GM12878 (cell line): ENCODE measurements around the gene RIT2.

Source experiments
- CEBPB ChIP-seq, 2 experiments: fragments of 150-350 bp in 1 of 2; IDR thresholded peaks; 2 replicates each; pipeline ENCODE4 v1.6.1; 2012 to 2014; ENCODE audit warnings: low read depth in 2 of 2, low read length in 2 of 2, borderline replicate concordance in 1 of 2, inconsistent platforms in 1 of 2
- EZH2 ChIP-seq: IDR thresholded peaks from 2 replicates; pipeline ENCODE4 v1.6.1; 2012; ENCODE audit warnings: low read depth, mild to moderate bottlenecking, control low read depth, inconsistent platforms, low read length, borderline replicate concordance; ENCODE audit not compliant: control insufficient read depth
- MXI1 ChIP-seq: fragments of 150-350 bp; IDR thresholded peaks from 2 replicates; pipeline ENCODE4 v1.6.1; 2011; ENCODE audit warnings: low read depth, mild to moderate bottlenecking, inconsistent platforms, low read length, improper control_type of control experiment
- NFYA ChIP-seq: IDR thresholded peaks from 2 replicates; pipeline ENCODE4 v1.6.1; 2011; ENCODE audit warnings: low read depth, mild to moderate bottlenecking, low read length, improper control_type of control experiment, borderline replicate concordance
- PAX5 ChIP-seq: IDR thresholded peaks from 2 replicates; pipeline ENCODE4 v1.6.1; 2011; ENCODE audit warnings: low read depth, low read length, borderline replicate concordance
- PML ChIP-seq: IDR thresholded peaks from 2 replicates; pipeline ENCODE4 v1.6.1; 2012; ENCODE audit warnings: low read length, inconsistent platforms
- POLR2A ChIP-seq: IDR thresholded peaks from 2 replicates; pipeline ENCODE4 v1.6.1; 2011; ENCODE audit warnings: low read depth, mild to moderate bottlenecking, low read length
- RAD21 ChIP-seq: IDR thresholded peaks from 2 replicates; pipeline ENCODE4 v1.6.1; 2011; ENCODE audit warnings: mild to moderate bottlenecking, low read depth, low read length, moderate library complexity; ENCODE audit not compliant: insufficient read depth
- YY1 ChIP-seq: IDR thresholded peaks from 2 replicates; pipeline ENCODE4 v1.6.1; 2011; ENCODE audit warnings: low read depth, mild to moderate bottlenecking, low read length
- ZNF217 ChIP-seq: fragments of 450-650 bp; IDR thresholded peaks from 2 replicates; pipeline ENCODE4 v1.6.1; 2017; ENCODE audit warnings: antibody characterized with exemption, mild to moderate bottlenecking
- TF ChIP-seq, protein P1 (sequence below), 3 experiments: IDR thresholded peaks in 2 of 3; conservative IDR thresholded peaks in 1 of 3; 2 replicates each; pipeline ENCODE4 v1.5.1; 2011; ENCODE audit warnings: low read depth in 3 of 3, low read length in 3 of 3, mild to moderate bottlenecking in 3 of 3, control low read depth in 2 of 3, moderate library complexity in 2 of 3, inconsistent platforms in 1 of 3, mixed read lengths in 1 of 3; ENCODE audit not compliant: control insufficient read depth in 2 of 3, insufficient read depth in 1 of 3; ENCODE audit errors: extremely low read depth in 1 of 3
- TF ChIP-seq, protein P2 (sequence below): fragments of 450-650 bp; conservative IDR thresholded peaks from 2 replicates; pipeline ENCODE4 v1.6.1; 2017; ENCODE audit warnings: mild to moderate bottlenecking, moderate library complexity
- TF ChIP-seq, protein P3 (sequence below): IDR thresholded peaks from 2 replicates; pipeline ENCODE4 v1.6.1; 2012; ENCODE audit warnings: mild to moderate bottlenecking, low read depth, low read length

DNA sequence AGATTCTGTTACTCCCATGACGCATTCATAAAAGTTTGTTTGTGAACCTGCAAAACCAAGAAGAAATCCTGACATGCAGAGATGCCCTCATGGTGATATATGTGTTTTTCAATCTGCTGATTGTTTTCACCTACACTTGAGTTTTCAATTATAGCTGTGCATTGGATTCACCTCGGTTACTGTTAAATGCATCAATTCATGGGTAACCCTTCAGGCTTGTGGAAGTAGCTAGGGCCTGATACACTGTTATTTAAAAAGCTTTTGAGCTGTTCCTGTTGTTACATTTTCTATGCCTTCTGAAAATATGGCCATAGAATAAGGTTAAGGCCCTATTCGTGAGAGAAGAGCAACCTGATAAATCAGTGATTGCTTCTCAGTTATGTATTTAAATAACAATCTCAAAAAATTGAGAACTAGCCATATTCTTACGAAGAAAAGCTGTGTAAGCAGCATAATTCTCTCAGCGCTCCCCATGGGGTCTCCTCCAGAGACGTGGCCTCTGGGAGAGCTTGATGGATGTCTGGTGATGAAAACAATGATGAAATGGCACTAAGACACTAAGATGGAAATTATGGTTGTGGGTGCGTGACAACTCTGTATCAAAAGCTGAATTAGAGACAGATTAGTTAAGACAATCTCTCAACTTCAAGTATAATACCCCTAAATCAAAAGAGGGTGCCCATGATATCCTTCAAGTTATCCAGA, 60.5 kb downstream of the RIT2 start:
- TF ChIP-seq, protein P1, sequence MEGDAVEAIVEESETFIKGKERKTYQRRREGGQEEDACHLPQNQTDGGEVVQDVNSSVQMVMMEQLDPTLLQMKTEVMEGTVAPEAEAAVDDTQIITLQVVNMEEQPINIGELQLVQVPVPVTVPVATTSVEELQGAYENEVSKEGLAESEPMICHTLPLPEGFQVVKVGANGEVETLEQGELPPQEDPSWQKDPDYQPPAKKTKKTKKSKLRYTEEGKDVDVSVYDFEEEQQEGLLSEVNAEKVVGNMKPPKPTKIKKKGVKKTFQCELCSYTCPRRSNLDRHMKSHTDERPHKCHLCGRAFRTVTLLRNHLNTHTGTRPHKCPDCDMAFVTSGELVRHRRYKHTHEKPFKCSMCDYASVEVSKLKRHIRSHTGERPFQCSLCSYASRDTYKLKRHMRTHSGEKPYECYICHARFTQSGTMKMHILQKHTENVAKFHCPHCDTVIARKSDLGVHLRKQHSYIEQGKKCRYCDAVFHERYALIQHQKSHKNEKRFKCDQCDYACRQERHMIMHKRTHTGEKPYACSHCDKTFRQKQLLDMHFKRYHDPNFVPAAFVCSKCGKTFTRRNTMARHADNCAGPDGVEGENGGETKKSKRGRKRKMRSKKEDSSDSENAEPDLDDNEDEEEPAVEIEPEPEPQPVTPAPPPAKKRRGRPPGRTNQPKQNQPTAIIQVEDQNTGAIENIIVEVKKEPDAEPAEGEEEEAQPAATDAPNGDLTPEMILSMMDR (IDR thresholded peaks at IDR 0.05 in 2 of 3, conservative IDR thresholded peaks at IDR 0.05 in 1 of 3; ENCODE audit: control insufficient read depth in 2 of 3, extremely low read depth in 1 of 3, insufficient read depth in 1 of 3, low read depth in 3 of 3, low read length in 3 of 3): no peak
- TF ChIP-seq, protein P2, sequence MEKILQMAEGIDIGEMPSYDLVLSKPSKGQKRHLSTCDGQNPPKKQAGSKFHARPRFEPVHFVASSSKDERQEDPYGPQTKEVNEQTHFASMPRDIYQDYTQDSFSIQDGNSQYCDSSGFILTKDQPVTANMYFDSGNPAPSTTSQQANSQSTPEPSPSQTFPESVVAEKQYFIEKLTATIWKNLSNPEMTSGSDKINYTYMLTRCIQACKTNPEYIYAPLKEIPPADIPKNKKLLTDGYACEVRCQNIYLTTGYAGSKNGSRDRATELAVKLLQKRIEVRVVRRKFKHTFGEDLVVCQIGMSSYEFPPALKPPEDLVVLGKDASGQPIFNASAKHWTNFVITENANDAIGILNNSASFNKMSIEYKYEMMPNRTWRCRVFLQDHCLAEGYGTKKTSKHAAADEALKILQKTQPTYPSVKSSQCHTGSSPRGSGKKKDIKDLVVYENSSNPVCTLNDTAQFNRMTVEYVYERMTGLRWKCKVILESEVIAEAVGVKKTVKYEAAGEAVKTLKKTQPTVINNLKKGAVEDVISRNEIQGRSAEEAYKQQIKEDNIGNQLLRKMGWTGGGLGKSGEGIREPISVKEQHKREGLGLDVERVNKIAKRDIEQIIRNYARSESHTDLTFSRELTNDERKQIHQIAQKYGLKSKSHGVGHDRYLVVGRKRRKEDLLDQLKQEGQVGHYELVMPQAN: no peak
- TF ChIP-seq ZNF217 (no peak), PML (no peak), CEBPB (IDR thresholded peaks at IDR 0.05; ENCODE audit: borderline replicate concordance in 1 of 2, low read depth in 2 of 2, low read length in 2 of 2) (no peak), POLR2A (no peak), EZH2 (no peak), PAX5 (no peak), NFYA (no peak), RAD21 (no peak), YY1 (no peak), MXI1 (no peak)
- TF ChIP-seq, protein P3, sequence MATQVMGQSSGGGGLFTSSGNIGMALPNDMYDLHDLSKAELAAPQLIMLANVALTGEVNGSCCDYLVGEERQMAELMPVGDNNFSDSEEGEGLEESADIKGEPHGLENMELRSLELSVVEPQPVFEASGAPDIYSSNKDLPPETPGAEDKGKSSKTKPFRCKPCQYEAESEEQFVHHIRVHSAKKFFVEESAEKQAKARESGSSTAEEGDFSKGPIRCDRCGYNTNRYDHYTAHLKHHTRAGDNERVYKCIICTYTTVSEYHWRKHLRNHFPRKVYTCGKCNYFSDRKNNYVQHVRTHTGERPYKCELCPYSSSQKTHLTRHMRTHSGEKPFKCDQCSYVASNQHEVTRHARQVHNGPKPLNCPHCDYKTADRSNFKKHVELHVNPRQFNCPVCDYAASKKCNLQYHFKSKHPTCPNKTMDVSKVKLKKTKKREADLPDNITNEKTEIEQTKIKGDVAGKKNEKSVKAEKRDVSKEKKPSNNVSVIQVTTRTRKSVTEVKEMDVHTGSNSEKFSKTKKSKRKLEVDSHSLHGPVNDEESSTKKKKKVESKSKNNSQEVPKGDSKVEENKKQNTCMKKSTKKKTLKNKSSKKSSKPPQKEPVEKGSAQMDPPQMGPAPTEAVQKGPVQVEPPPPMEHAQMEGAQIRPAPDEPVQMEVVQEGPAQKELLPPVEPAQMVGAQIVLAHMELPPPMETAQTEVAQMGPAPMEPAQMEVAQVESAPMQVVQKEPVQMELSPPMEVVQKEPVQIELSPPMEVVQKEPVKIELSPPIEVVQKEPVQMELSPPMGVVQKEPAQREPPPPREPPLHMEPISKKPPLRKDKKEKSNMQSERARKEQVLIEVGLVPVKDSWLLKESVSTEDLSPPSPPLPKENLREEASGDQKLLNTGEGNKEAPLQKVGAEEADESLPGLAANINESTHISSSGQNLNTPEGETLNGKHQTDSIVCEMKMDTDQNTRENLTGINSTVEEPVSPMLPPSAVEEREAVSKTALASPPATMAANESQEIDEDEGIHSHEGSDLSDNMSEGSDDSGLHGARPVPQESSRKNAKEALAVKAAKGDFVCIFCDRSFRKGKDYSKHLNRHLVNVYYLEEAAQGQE: no peak
